Measurements from ENCODE around the gene DNAL1.

The DNAL1 gene

DNA sequence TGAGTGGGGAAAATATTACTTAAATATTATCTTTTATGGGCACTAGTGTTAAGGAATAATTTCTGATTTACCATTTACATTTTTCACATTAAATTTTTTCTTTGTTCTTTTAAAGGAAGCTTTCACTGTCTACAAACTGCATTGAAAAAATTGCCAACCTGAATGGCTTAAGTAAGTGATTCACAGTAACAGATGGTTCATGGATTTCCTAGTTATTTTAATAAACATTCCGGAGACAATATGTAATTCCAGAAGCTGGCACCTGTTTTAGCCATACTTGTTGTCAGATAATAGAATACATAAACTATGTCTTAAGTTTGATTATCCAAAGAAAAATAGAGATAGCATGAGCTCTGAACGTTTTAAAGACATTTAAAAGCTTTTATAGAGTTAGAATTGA, 17.1 kb downstream of the DNAL1 start:
- TF ChIP-seq, protein P1, sequence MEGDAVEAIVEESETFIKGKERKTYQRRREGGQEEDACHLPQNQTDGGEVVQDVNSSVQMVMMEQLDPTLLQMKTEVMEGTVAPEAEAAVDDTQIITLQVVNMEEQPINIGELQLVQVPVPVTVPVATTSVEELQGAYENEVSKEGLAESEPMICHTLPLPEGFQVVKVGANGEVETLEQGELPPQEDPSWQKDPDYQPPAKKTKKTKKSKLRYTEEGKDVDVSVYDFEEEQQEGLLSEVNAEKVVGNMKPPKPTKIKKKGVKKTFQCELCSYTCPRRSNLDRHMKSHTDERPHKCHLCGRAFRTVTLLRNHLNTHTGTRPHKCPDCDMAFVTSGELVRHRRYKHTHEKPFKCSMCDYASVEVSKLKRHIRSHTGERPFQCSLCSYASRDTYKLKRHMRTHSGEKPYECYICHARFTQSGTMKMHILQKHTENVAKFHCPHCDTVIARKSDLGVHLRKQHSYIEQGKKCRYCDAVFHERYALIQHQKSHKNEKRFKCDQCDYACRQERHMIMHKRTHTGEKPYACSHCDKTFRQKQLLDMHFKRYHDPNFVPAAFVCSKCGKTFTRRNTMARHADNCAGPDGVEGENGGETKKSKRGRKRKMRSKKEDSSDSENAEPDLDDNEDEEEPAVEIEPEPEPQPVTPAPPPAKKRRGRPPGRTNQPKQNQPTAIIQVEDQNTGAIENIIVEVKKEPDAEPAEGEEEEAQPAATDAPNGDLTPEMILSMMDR (IDR thresholded peaks at IDR 0.05; ENCODE audit: control insufficient read depth, extremely low read depth, insufficient read depth), result no peak

DNA sequence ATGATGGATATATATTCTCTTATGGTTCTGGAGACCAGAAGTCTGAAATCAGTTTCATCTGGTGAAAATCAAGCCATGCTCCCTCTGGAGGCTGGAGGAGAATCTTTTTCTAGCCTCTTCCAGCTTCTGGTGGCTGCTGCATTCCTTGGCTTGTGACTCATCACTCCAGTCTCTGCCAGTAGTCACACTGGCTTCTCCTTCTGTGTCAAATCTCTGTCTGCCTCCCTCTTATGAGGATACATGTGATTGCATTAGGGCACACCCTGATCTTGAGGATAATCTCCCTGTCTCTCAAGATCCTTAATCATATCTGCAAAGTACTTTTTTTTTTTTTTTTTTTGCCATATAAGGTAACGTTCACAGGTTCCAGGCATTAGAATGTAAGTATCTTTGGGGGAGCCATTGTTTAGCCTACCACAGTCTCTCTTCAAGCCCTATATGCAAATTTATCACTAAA, 17.7 kb downstream of the DNAL1 start:
- peak; percentile 58 for DNase-seq (ENCODE audit: low read depth)
- TF ChIP-seq, protein P1 (IDR thresholded peaks at IDR 0.05; ENCODE audit: control insufficient read depth, extremely low read depth, insufficient read depth), result peak; percentile 17; the same call in 1 of the 2 replicates
- no peak overlapping the region for H3K4me3 ChIP-seq (ENCODE audit: low read depth, low read length)

More for the DNA sequence above, 17.1 kb downstream of the DNAL1 start:
- no peak overlapping the region for H3K4me3 ChIP-seq (ENCODE audit: low read depth, low read length)
- DNase-seq (ENCODE audit: low read depth), result no peak

DNA sequence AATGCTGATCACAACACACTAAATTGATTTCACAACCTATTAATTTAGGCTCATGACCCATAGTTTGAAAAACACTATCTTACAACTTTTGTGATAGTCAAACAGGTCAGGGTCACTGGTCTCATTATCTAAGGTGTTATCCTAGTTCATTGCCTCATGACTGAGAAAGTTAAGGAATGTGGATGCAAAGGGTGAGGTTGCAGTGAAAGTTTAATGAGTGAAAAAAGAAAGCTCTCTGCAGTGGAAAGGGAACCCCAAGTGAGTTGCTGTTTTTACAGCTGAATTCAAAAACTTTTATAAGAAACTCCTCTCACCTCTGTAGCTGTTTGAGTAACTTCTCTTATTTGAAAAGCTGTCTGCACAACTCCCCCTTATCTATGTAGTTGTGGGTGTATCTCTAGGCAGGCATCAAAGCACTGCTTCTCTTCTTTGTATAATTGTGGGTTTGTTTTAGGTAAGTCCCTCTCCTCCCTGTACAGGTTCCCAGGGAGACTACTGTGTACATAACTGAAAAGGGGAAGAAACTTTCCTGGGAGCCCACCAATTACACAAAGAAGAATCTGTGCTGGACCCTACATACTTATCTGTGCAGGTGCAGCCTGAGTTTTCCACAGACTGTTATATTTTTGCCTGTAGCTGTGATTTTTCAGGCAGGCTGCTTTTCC, 18.9 kb downstream of the DNAL1 start:
- no peak for DNase-seq (ENCODE audit: low read depth)
- TF ChIP-seq, protein P1 (IDR thresholded peaks at IDR 0.05; ENCODE audit: control insufficient read depth, extremely low read depth, insufficient read depth), result no peak
- H3K4me3 ChIP-seq (ENCODE audit: low read depth, low read length), result no peak overlapping the region

DNA sequence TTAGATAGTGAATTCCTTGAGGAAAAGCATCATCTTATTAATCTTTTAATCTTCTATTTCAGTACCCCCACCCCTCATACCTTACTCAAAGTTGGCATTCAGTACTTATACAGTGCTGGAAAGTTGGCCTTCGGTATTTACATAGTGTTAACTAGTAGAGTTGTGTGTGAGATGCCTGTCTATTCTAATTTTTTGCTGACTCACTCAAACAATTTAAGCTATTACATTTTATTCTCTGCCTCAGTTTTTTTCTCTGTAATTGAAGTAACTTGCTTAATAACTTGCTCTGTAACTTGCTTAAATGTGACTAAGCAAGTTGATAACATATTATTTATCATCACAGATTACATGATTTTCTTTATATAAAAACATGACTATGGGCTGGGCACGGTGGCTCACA, 20.3 kb downstream of the DNAL1 start:
- no peak overlapping the region for H3K4me3 ChIP-seq (ENCODE audit: low read depth, low read length)
- TF ChIP-seq, protein P1 (IDR thresholded peaks at IDR 0.05; ENCODE audit: control insufficient read depth, extremely low read depth, insufficient read depth), result no peak
- DNase-seq (ENCODE audit: low read depth), result no peak

DNA sequence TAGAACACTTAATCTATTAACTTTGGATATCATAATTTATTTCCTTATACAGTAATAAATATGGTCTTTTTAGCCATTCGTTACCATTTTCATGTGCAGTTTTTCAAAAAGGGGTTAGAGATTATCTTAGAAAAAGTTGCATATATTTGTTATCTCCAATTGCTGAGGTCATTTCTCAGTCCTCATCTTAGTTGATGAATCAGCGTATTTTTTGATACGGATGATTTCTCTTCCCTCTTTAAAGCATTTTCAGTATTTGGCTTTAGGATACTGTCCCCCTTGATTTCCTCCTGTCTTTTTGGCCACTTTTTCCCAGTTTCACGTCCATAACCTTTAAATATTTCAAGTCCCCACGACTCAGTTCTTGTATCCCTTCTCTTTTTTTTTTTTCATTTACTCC, 21.8 kb downstream of the DNAL1 start:
- TF ChIP-seq, protein P1 (IDR thresholded peaks at IDR 0.05; ENCODE audit: control insufficient read depth, extremely low read depth, insufficient read depth), result no peak
- no peak overlapping the region for H3K4me3 ChIP-seq (ENCODE audit: low read depth, low read length)
- DNase-seq (ENCODE audit: low read depth), result no peak

DNA sequence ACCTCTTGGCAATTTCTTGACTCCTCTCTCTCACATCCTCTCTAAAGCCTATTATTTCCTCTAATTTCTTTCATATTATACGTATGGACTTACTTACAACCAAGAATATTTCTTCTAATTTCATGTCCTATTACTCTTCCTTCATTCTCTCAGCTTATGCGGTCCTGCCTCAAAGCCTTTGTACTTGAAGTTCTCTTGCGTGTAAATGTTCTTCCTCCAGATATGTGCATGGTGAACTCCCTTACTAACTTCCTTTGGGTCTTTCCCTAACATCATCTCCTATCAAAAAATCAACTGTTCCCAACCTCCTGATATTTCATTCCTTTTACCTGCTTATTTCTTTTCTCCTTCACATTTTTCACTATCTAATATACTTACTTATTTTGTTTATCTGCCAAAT, 23.1 kb downstream of the DNAL1 start:
- H3K4me3 ChIP-seq (ENCODE audit: low read depth, low read length), result no peak overlapping the region
- no peak for DNase-seq (ENCODE audit: low read depth)
- TF ChIP-seq, protein P1 (IDR thresholded peaks at IDR 0.05; ENCODE audit: control insufficient read depth, extremely low read depth, insufficient read depth), result no peak

DNA sequence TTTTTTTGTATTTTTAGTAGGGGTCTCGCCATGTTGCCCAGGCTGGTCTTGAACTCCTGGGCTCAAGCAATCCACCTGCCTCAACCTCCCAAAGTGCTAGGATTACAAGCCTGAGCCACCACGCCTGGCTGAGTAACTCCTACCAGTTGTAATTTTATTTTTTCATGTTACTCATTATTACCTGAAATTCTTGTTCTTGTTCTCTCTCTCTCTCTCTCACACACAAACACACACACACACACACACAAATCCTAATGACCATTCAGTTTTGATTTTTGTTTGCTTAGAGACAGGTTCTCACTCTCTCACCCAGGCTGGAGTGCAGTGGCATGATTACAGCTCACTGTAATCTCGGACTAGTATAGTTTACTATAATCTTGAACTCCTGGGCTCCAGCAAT, 30.2 kb downstream of the DNAL1 start:
- TF ChIP-seq, protein P1 (IDR thresholded peaks at IDR 0.05; ENCODE audit: control insufficient read depth, extremely low read depth, insufficient read depth), result no peak
- no peak for DNase-seq (ENCODE audit: low read depth)
- H3K4me3 ChIP-seq (ENCODE audit: low read depth, low read length), result no peak overlapping the region

All from LNCaP clone FGC (cell line).